Kidney (tissue), 22 donors: ENCODE results near the gene IL17A. TPM values are rescaled to one million over a fixed set of nuclear protein-coding genes. Genes with fewer than 3 reads are reported as not detected.

ENCODE experiments used
- DNase-seq, 5 donors: peaks; one replicate each; pipeline ENCODE4 v3.0.0-alpha.2; 2013 to 2020
- FAIRE-seq: peaks from 2 replicates; lab custom pipeline; 2012; peaks lifted over from hg19 to GRCh38; lab: Jason Lieb, UNC
- H3K27ac ChIP-seq, 2 donors: one replicate each; pipeline ENCODE4 v1.7.0; 2013; ENCODE audit warnings: low read depth in 2 of 2, low read length in 2 of 2, inconsistent platforms in 1 of 2
- H3K27me3 ChIP-seq: one replicate; pipeline ENCODE4 v1.7.1; 2013; ENCODE audit warnings: low read length, inconsistent platforms; ENCODE audit not compliant: control insufficient read depth, insufficient read depth
- H3K36me3 ChIP-seq, 3 donors: one replicate each; pipeline versions ENCODE4 v1.7.0 to v1.7.1; 2013; ENCODE audit warnings: low read length in 3 of 3, control low read depth in 1 of 3, inconsistent platforms in 1 of 3; ENCODE audit not compliant: insufficient read depth in 3 of 3, control insufficient read depth in 2 of 3
- H3K4me1 ChIP-seq, 3 donors: one replicate each; pipeline versions ENCODE4 v1.7.0 to v1.7.1; 2013; ENCODE audit warnings: low read length in 3 of 3, inconsistent platforms in 1 of 3, low read depth in 1 of 3; ENCODE audit not compliant: control insufficient read depth in 2 of 3, insufficient read depth in 2 of 3
- H3K4me3 ChIP-seq, 3 donors: one replicate each; pipeline versions ENCODE4 v1.7.0 to v1.8.1; 2013; ENCODE audit warnings: low read length in 3 of 3, control low read depth in 1 of 3, inconsistent platforms in 1 of 3
- H3K9ac ChIP-seq, 3 donors: one replicate each; pipeline versions ENCODE4 v1.7.0 to v1.7.1; 2013; ENCODE audit warnings: low read length in 3 of 3, control low read depth in 1 of 3, inconsistent platforms in 1 of 3
- H3K9me3 ChIP-seq, 3 donors: one replicate each; pipeline versions ENCODE4 v1.7.0 to v1.7.1; 2013; ENCODE audit warnings: low read length in 3 of 3, control low read depth in 1 of 3, inconsistent platforms in 1 of 3; ENCODE audit not compliant: control insufficient read depth in 2 of 3, insufficient read depth in 1 of 3
- CTCF ChIP-seq: IDR thresholded peaks from 3 replicates; pipeline ENCODE4 v1.5.1; 2012; ENCODE audit warnings: mild to moderate bottlenecking, moderate library complexity, borderline replicate concordance; ENCODE audit not compliant: insufficient read depth; ENCODE audit errors: extremely low read depth
- intact Hi-C: fragments of 100-400 bp; cut with DNase I; formaldehyde crosslinking; loops from one replicate; pipeline ENCODE4 v1.11.1; 2022
- long read RNA-seq, 10 donors: library from polyadenylated mRNA in 1 of 10; unstranded in 1 of 10; transcript quantifications; one replicate each; pipeline ENCODE4 v2.0.0 and lab custom pipeline, GENCODE V29; 2021 to 2026
- polyA plus RNA-seq: library from polyadenylated mRNA; stranded (reverse); fragments of 350-450 nt; fragmentation: Illumina TruSeq; extraction: RNeasy Lipid Tissue Mini Kit (QIAGEN cat#74804); gene quantifications from one replicate; pipeline ENCODE4 v1.2.3, GENCODE V29; 2014; ENCODE audit warnings: low read depth, low replicate concordance; ENCODE audit not compliant: insufficient read depth
- total RNA-seq: library from RNA; stranded (reverse); fragmentation: NEBNext Ultra II Directional; extraction: Animal tissue kit (Norgen Biotek cat#: 25700); gene quantifications from one replicate; pipeline ENCODE4 v1.2.1, GENCODE V29; 2021
- donor health status: control.
- donor health status: control.
- donor health status: control.
- donor health status: control.
- donor health status: control.
- donor health status: DM: yes; HTN: yes; CAD: no.
- donor health status: Normal renal cell carcinoma (clear cell type).

IL17A gene
- total RNA-seq (not detected), polyA plus RNA-seq (not detected)
- long read RNA-seq, donor 1, result 0 reads
- long read RNA-seq, donor 2, result 0 reads
- long read RNA-seq, donor 3, result 0 reads
- long read RNA-seq, donor 4, result 0 reads
- long read RNA-seq, donor 5, result 0 reads
- long read RNA-seq, donor 6, result 0 reads
- long read RNA-seq, donor 7, result 0 reads
- long read RNA-seq, donor 8, result 0 reads
- long read RNA-seq, donor 9, result 0 reads
- long read RNA-seq, donor 10, result 0 reads

- no peak for TF ChIP-seq CTCF
- H3K9ac ChIP-seq, result no peak within 1 kb of the TSS
- H3K9me3 ChIP-seq, result no peaks in the 10 kb centered on the region
- no peak within 1 kb of the TSS for H3K4me3 ChIP-seq
- intact Hi-C loops, result no loop called here
- DNase-seq, result no peak
- H3K4me1 ChIP-seq, result no peaks in the 10 kb centered on the region
- no peak within 1 kb of the TSS for H3K27ac ChIP-seq
- no peaks in the 10 kb centered on the region for H3K36me3 ChIP-seq
- no peaks in the 10 kb centered on the region for H3K27me3 ChIP-seq
- FAIRE-seq, result no peak
Observed at GRCh38 chr6:52186075-52186474, at the start of gene IL17A. TSS of gene IL17A (plus strand) at chr6:52186375. CDS start at chr6:52186432, 57 bp downstream.

- no peak for FAIRE-seq
- no peak for TF ChIP-seq CTCF
- H3K9ac ChIP-seq, result no peak overlapping the region
Observed at GRCh38 chr6:52136934-52137467, 49.2 kb upstream of the IL17A start.

GRCh38 chr6:52138284-52138683 is 47.9 kb upstream of the IL17A start:
- no peaks in the 10 kb centered on the region for H3K9me3 ChIP-seq
- no peak overlapping the region for H3K9ac ChIP-seq
- no peak for TF ChIP-seq CTCF
- DNase-seq, result no peak
- intact Hi-C loops, result no loop called here
- no peaks in the 10 kb centered on the region for H3K36me3 ChIP-seq
- H3K4me1 ChIP-seq, result peaks cover 0 to 9% (median 3%) of the 10 kb centered on the region in 3 donors
- FAIRE-seq, result no peak
- H3K4me3 ChIP-seq, result no peak overlapping the region
- no peaks in the 10 kb centered on the region for H3K27me3 ChIP-seq
- H3K27ac ChIP-seq, result no peak overlapping the region

More at GRCh38 chr6:52136934-52137467, 49.2 kb upstream of the IL17A start:
- no peaks in the 10 kb centered on the region for H3K36me3 ChIP-seq
- no peaks in the 10 kb centered on the region for H3K27me3 ChIP-seq
- H3K9me3 ChIP-seq, result no peaks in the 10 kb centered on the region
- no peak overlapping the region for H3K27ac ChIP-seq
- H3K4me1 ChIP-seq, result peaks cover 0 to 9% (median 3%) of the 10 kb centered on the region in 3 donors
- no peak overlapping the region for H3K4me3 ChIP-seq
- intact Hi-C loops, result no loop called here
- DNase-seq, result no peak
